ENCODE data around the gene MYBPC3.
"Not testable (repeated sequence)": the region's sequence is repeated elsewhere in the genome, so short reads cannot be mapped to it uniquely, and the experiment has no call there.

Gene MYBPC3

GRCh38 chr11:47336595-47336994, 15.9 kb downstream of the MYBPC3 start:
- no peak for DNase-seq

- DNase-seq, result no peak
Measured at GRCh38 chr11:47335733-47336132, 16.8 kb downstream of the MYBPC3 start.

- DNase-seq, result not testable (repeated sequence)
Measured at GRCh38 chr11:47334699-47335411, 17.6 kb downstream of the MYBPC3 start.

GRCh38 chr11:47333886-47334443, 18.5 kb downstream of the MYBPC3 start:
- no peak for DNase-seq

- DNase-seq, result no peak
Measured at GRCh38 chr11:47333526-47333845, 19.0 kb downstream of the MYBPC3 start.

- DNase-seq, result no peak
Measured at GRCh38 chr11:47332791-47333525, 19.5 kb downstream of the MYBPC3 start.

- DNase-seq, result no peak
Measured at GRCh38 chr11:47332303-47332711, 20.2 kb downstream of the MYBPC3 start.

- DNase-seq, result no peak
Measured at GRCh38 chr11:47331454-47332302, 20.8 kb downstream of the MYBPC3 start.

GRCh38 chr11:47329987-47330931, 22.2 kb downstream of the MYBPC3 start:
- DNase-seq, result no peak

GRCh38 chr11:47329431-47329986, 23.0 kb downstream of the MYBPC3 start:
- no peak for DNase-seq

- no peak for DNase-seq
Measured at GRCh38 chr11:47328449-47329390, 23.8 kb downstream of the MYBPC3 start.

- DNase-seq, result no peak
Measured at GRCh38 chr11:47327949-47328348, 24.6 kb downstream of the MYBPC3 start.

GRCh38 chr11:47327025-47327424, 25.5 kb downstream of the MYBPC3 start:
- no peak for DNase-seq

GRCh38 chr11:47326198-47326597, 26.3 kb downstream of the MYBPC3 start:
- no peak for DNase-seq

GRCh38 chr11:47325271-47326041, 27.0 kb downstream of the MYBPC3 start:
- DNase-seq, result no peak

- no peak for DNase-seq
Measured at GRCh38 chr11:47324520-47324919, 28.0 kb downstream of the MYBPC3 start.

GRCh38 chr11:47318166-47318565, 34.3 kb downstream of the MYBPC3 start:
- no peak for DNase-seq

GRCh38 chr11:47317064-47317828, 35.3 kb downstream of the MYBPC3 start:
- no peak for DNase-seq

GRCh38 chr11:47316501-47316900, 36.0 kb downstream of the MYBPC3 start:
- not testable (repeated sequence) for DNase-seq
